OCI-LY7 (cell line): ENCODE results near the gene HMCN1. TPM values are rescaled to one million over a fixed set of nuclear protein-coding genes. Genes with fewer than 3 reads are reported as not detected.

Experiments
- BruUV-seq: library from RNA; stranded (reverse); fragments of 400-500 nt; replicated peaks from 2 replicates; lab custom pipeline; 2021; lab: Mats Ljungman, UMichigan
- CTCF ChIA-PET: fragments of 300-600 bp; sonication (Branson Sonifier 250); formaldehyde crosslinking; loops from one replicate; lab custom pipeline; 2022; ENCODE audit warnings: antibody characterized with exemption; ENCODE audit not compliant: unreplicated experiment; lab: Charles Lee
- POLR2A ChIA-PET: fragments of 300-600 bp; sonication (Branson Sonifier 250); formaldehyde crosslinking; loops from one replicate; lab custom pipeline; 2022; ENCODE audit warnings: antibody characterized with exemption; lab: Charles Lee
- DNase-seq: peaks from one replicate; pipeline ENCODE4 v3.0.0-alpha.2; 2015; ENCODE audit warnings: low spot score
- H2AFZ ChIP-seq: fragments of 200-600 bp; sonication (generic), shearing (Covaris generic); 2 replicates; pipeline ENCODE4 v1.6.1; 2014; ENCODE audit warnings: mild to moderate bottlenecking, antibody characterized with exemption, low read length, moderate library complexity
- H3K27ac ChIP-seq: fragments of 200-600 bp; sonication (generic); 2 replicates; pipeline ENCODE4 v1.5.1; 2014; ENCODE audit warnings: mixed run types, low read depth, mild to moderate bottlenecking, moderate library complexity, low read length, inconsistent platforms; ENCODE audit not compliant: poor library complexity, severe bottlenecking
- H3K36me3 ChIP-seq: fragments of 200-600 bp; sonication (generic); 2 replicates; pipeline ENCODE4 v1.6.1; 2014; ENCODE audit warnings: mild to moderate bottlenecking, antibody characterized with exemption, low read length, moderate library complexity, mixed read lengths; ENCODE audit not compliant: insufficient read depth
- H3K4me1 ChIP-seq: fragments of 200-600 bp; sonication (generic); 2 replicates; pipeline ENCODE4 v1.5.1; 2014; ENCODE audit warnings: mild to moderate bottlenecking, low read length; ENCODE audit not compliant: insufficient read depth, poor library complexity, severe bottlenecking
- H3K4me2 ChIP-seq: fragments of 200-600 bp; sonication (generic); 2 replicates; pipeline ENCODE4 v1.6.1; 2014; ENCODE audit warnings: mild to moderate bottlenecking, low read length
- H3K4me3 ChIP-seq: fragments of 200-600 bp; sonication (generic); 2 replicates; pipeline ENCODE4 v1.5.1; 2014; ENCODE audit warnings: mild to moderate bottlenecking, low read depth, low read length; ENCODE audit not compliant: poor library complexity, severe bottlenecking
- H3K79me2 ChIP-seq: fragments of 200-600 bp; sonication (generic); 2 replicates; pipeline ENCODE4 v1.6.1; 2016; ENCODE audit warnings: low read depth, mild to moderate bottlenecking, low read length, moderate library complexity, mixed read lengths; ENCODE audit not compliant: insufficient read depth
- H3K9me2 ChIP-seq: fragments of 200-600 bp; sonication (generic); 2 replicates; pipeline ENCODE4 v1.6.1; 2016; ENCODE audit warnings: mild to moderate bottlenecking, low read length, mixed read lengths; ENCODE audit not compliant: insufficient read depth
- H3K9me3 ChIP-seq: fragments of 200-600 bp; sonication (generic); 2 replicates; pipeline ENCODE4 v1.6.1; 2014; ENCODE audit warnings: mild to moderate bottlenecking, mixed run types, low read length, mixed read lengths
- H4K20me1 ChIP-seq: fragments of 200-600 bp; sonication (generic); 2 replicates; pipeline ENCODE4 v1.6.1; 2014; ENCODE audit warnings: mild to moderate bottlenecking, antibody characterized with exemption, low read length, moderate library complexity, mixed read lengths; ENCODE audit not compliant: insufficient read depth
- CTCF ChIP-seq: fragments of 200-600 bp; sonication (generic); conservative IDR thresholded peaks from 2 replicates; pipeline ENCODE4 v1.5.1; 2014; ENCODE audit warnings: mild to moderate bottlenecking, antibody characterized with exemption, low read length, moderate library complexity, mixed read lengths
- EZH2phosphoT487 ChIP-seq: fragments of 200-600 bp; sonication (generic); IDR thresholded peaks from 2 replicates; pipeline ENCODE4 v1.6.1; 2018; ENCODE audit warnings: low read depth, borderline replicate concordance, mild to moderate bottlenecking, mixed run types, antibody characterized with exemption, low read length, moderate library complexity, mixed read lengths
- intact Hi-C: fragments of 100-400 bp; cut with micrococcal nuclease; formaldehyde crosslinking; loops from one replicate; pipeline ENCODE4 v1.10.0; 2022; ENCODE audit not compliant: unreplicated experiment
- total RNA-seq, 2 experiments: library from RNA; depleted of rRNA in 1 of 2; stranded (reverse); fragments of >200 nt in 1 of 2; shearing (Covaris generic) in 1 of 2; gene quantifications; 2 replicates each; pipeline ENCODE4 v1.2.3, GENCODE V29; 2014 to 2022

Gene HMCN1
- total RNA-seq, 2 experiments from 2014 or later = 0.02 TPM; not detected in 1

- CTCF ChIA-PET = no interaction called here
- no peaks in the 10 kb centered on the region for H3K9me2 ChIP-seq
- H3K4me2 ChIP-seq = no peak overlapping the region
- intact Hi-C loops = no loop called here
- no peak for TF ChIP-seq EZH2phosphoT487
- TF ChIP-seq CTCF = no peak
- H3K27ac ChIP-seq = no peak overlapping the region
- no peaks in the 10 kb centered on the region for H3K4me1 ChIP-seq
- POLR2A ChIA-PET = no interaction called here
- no TSS peak for BruUV-seq
- H3K36me3 ChIP-seq = no peaks in the 10 kb centered on the region
- no peak overlapping the region for H2AFZ ChIP-seq
- DNase-seq = no peak
- no peaks in the 10 kb centered on the region for H3K9me3 ChIP-seq
- no peak overlapping the region for H3K4me3 ChIP-seq
- no peaks in the 10 kb centered on the region for H3K79me2 ChIP-seq
- H4K20me1 ChIP-seq = no peaks in the 10 kb centered on the region
These were observed 34.3 kb upstream of the HMCN1 start for GRCh38 chr1:185699874-185700273.

DNA sequence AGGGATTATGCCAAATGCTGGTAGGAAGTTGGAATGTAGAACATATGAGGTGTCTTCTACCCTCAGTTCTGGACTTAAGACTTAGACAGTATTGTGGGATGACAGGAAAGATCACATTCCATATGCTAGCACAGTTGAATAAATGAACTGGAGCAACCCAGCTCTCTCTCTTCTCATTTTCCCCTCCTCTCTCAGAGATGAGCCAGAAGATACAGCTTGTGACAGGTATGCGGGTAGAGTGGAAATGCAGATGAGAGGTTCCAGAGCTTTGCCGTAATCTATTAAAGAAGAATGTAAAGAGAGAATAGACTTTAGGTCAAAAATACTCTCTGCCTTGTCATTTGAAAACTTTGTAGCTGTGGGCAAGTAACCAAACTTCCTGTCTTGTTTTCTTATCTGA, 32.5 kb upstream of the HMCN1 start:
- ChIA-PET POLR2A (interaction anchor here (0.5 kb wide), 1 partner anchor 169 kb away, joined by 3 read pairs; no protein-coding TSS in a partner anchor), CTCF (no interaction called here)
- Histone ChIP-seq H3K9me3 (no peaks in the 10 kb centered on the region), H4K20me1 (no peaks in the 10 kb centered on the region), H3K4me2 (no peak overlapping the region), H3K36me3 (no peaks in the 10 kb centered on the region), H3K9me2 (no peaks in the 10 kb centered on the region), H3K4me1 (no peaks in the 10 kb centered on the region), H3K27ac (no peak overlapping the region), H3K4me3 (no peak overlapping the region), H2AFZ (no peak overlapping the region), H3K79me2 (no peaks in the 10 kb centered on the region)
- no peak for DNase-seq
- TF ChIP-seq EZH2phosphoT487 (no peak), CTCF (no peak)
- BruUV-seq = no TSS peak
- intact Hi-C loops = no loop called here

DNA sequence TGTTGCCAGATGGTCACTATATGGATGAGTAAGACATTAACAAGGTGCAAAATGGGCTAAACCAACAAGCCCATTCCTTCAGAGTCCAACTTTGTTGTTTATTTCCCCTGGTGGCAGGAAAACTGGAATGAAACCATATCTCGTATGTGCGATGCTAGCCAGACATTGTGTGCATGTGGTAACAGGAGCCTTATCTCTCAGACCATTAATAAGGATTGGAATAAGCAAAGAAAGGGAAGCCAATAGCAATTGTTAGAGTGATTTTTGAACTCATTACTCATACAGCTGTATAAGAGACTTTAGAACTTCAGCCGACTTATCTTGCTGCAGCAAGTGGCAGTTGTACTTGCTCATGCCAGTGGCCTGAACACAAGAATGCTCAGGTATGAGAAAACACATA, 30.0 kb upstream of the HMCN1 start:
- Histone ChIP-seq H3K36me3 (no peaks in the 10 kb centered on the region), H4K20me1 (no peaks in the 10 kb centered on the region), H3K79me2 (no peaks in the 10 kb centered on the region), H3K4me3 (no peak overlapping the region), H2AFZ (no peak overlapping the region), H3K9me2 (no peaks in the 10 kb centered on the region), H3K4me1 (no peaks in the 10 kb centered on the region), H3K4me2 (no peak overlapping the region), H3K27ac (no peak overlapping the region), H3K9me3 (no peaks in the 10 kb centered on the region)
- no peak for DNase-seq
- intact Hi-C loops = no loop called here
- CTCF ChIA-PET = no interaction called here
- POLR2A ChIA-PET = no interaction called here
- BruUV-seq = no TSS peak
- TF ChIP-seq EZH2phosphoT487 = no peak
- TF ChIP-seq CTCF = no peak
